ENCODE data around the gene ZNF793. TPM values are rescaled to one million over a fixed set of nuclear protein-coding genes. Genes with fewer than 3 reads are reported as not detected.

Gene ZNF793
- total RNA-seq, 2 experiments from 2014 or later: 2.3 TPM

- TF ChIP-seq CTCF (IDR thresholded peaks at IDR 0.05): no peak
- ATAC-seq (ENCODE audit: poor library complexity) (no peak), DNase-seq (no peak)
- no peak overlapping the region for H3K4me3 Mint-ChIP-seq
- Histone ChIP-seq H3K27me3 (ENCODE audit: control insufficient read depth in 1 of 2, insufficient read depth in 2 of 2, low read length in 2 of 2) (no peaks in the 10 kb centered on the region), H3K36me3 (ENCODE audit: insufficient read depth, low read length) (peaks cover 5% of the 10 kb centered on the region), H3K9me3 (ENCODE audit: control insufficient read depth in 1 of 2, insufficient read depth in 1 of 2, low read length in 2 of 2) (peaks cover 31 to 37% of the 10 kb centered on the region in 2 experiments), H3K27ac (ENCODE audit: low read depth in 1 of 2, low read length in 2 of 2) (no peak overlapping the region), H3K4me1 (ENCODE audit: insufficient read depth, low read length) (no peaks in the 10 kb centered on the region), H3K4me3 (ENCODE audit: low read length) (no peak overlapping the region)
- no peaks in the 10 kb centered on the region for H3K4me1 Mint-ChIP-seq (ENCODE audit: low read depth)
- ChIA-PET CTCF (no interaction called here), POLR2A (no interaction called here)
- H3K36me3 Mint-ChIP-seq (ENCODE audit: low read depth): peaks cover 30% of the 10 kb centered on the region
- H3K9me3 Mint-ChIP-seq: peaks cover 31% of the 10 kb centered on the region
- H3K27ac Mint-ChIP-seq: no peak overlapping the region
- H3K27me3 Mint-ChIP-seq: no peaks in the 10 kb centered on the region
- intact Hi-C loops (cut with DNase I, micrococcal nuclease): no loop called here
Measured at GRCh38 chr19:37565370-37565669, 58.6 kb downstream of the ZNF793 start.

- intact Hi-C loops (cut with DNase I, micrococcal nuclease): no loop called here
- ChIA-PET POLR2A (no interaction called here), CTCF (no interaction called here)
- Mint-ChIP-seq H3K4me1 (ENCODE audit: low read depth) (no peaks in the 10 kb centered on the region), H3K9me3 (peaks cover 34% of the 10 kb centered on the region), H3K27me3 (no peaks in the 10 kb centered on the region), H3K36me3 (ENCODE audit: low read depth) (no peaks in the 10 kb centered on the region), H3K4me3 (no peak overlapping the region), H3K27ac (no peak overlapping the region)
- DNase-seq (no peak), ATAC-seq (ENCODE audit: poor library complexity) (no peak)
- Histone ChIP-seq H3K4me1 (ENCODE audit: insufficient read depth, low read length) (no peaks in the 10 kb centered on the region), H3K27me3 (ENCODE audit: control insufficient read depth in 1 of 2, insufficient read depth in 2 of 2, low read length in 2 of 2) (no peaks in the 10 kb centered on the region), H3K27ac (ENCODE audit: low read depth in 1 of 2, low read length in 2 of 2) (no peak overlapping the region), H3K36me3 (ENCODE audit: insufficient read depth, low read length) (peaks cover 12% of the 10 kb centered on the region), H3K4me3 (ENCODE audit: low read length) (no peak overlapping the region), H3K9me3 (ENCODE audit: control insufficient read depth in 1 of 2, insufficient read depth in 1 of 2, low read length in 2 of 2) (peaks cover 2 to 27% of the 10 kb centered on the region in 2 experiments)
- no peak for TF ChIP-seq CTCF (IDR thresholded peaks at IDR 0.05)
Measured at GRCh38 chr19:37572203-37572602, 65.5 kb downstream of the ZNF793 start.

- Mint-ChIP-seq H3K27me3 (no peaks in the 10 kb centered on the region), H3K4me3 (no peak overlapping the region), H3K36me3 (ENCODE audit: low read depth) (no peaks in the 10 kb centered on the region), H3K4me1 (ENCODE audit: low read depth) (no peaks in the 10 kb centered on the region), H3K27ac (no peak overlapping the region), H3K9me3 (peaks cover 20% of the 10 kb centered on the region)
- Histone ChIP-seq H3K4me3 (ENCODE audit: low read length) (no peak overlapping the region), H3K36me3 (ENCODE audit: insufficient read depth, low read length) (peaks cover 75% of the 10 kb centered on the region), H3K27ac (ENCODE audit: low read depth in 1 of 2, low read length in 2 of 2) (no peak overlapping the region), H3K4me1 (ENCODE audit: insufficient read depth, low read length) (no peaks in the 10 kb centered on the region), H3K27me3 (ENCODE audit: control insufficient read depth in 1 of 2, insufficient read depth in 2 of 2, low read length in 2 of 2) (no peaks in the 10 kb centered on the region), H3K9me3 (ENCODE audit: control insufficient read depth in 1 of 2, insufficient read depth in 1 of 2, low read length in 2 of 2) (peaks cover 34 to 92% of the 10 kb centered on the region in 2 experiments)
- DNase-seq (no peak), ATAC-seq (ENCODE audit: poor library complexity) (no peak)
- intact Hi-C loops (cut with DNase I, micrococcal nuclease): no loop called here
- no peak for TF ChIP-seq CTCF (IDR thresholded peaks at IDR 0.05)
- ChIA-PET POLR2A (interaction anchor here (2.8 kb wide), 1 partner anchor 11 kb away, joined by 8 read pairs; the partner anchor contains the start of genes ZNF540 and ZNF571), CTCF (no interaction called here)
Measured at GRCh38 chr19:37583340-37583739, 76.6 kb downstream of the ZNF793 start.

Other genes starting within 250 kb of the ZNF793 start
- 1 to 10 TPM; 7.8 to 8.4 TPM for gene ZNF527, start 135.8 kb upstream of the ZNF793 start, total RNA-seq
- 1 to 10 TPM; 5.0 to 5.2 TPM for gene ZNF569, start 39.5 kb upstream of the ZNF793 start, total RNA-seq
- 1 to 10 TPM; 8.3 to 9.1 TPM for gene ZNF570, start 37.6 kb upstream of the ZNF793 start, total RNA-seq
- gene ZNF571, start 87.9 kb downstream of the ZNF793 start, total RNA-seq: 1 to 10 TPM; 6.7 to 7.0 TPM
- 10 to 100 TPM; 11.6 to 12.0 TPM for gene ZNF540, start 87.9 kb downstream of the ZNF793 start, total RNA-seq
- 1 to 10 TPM; 3.6 to 3.7 TPM for gene ZFP30, start 148.5 kb downstream of the ZNF793 start, total RNA-seq
- gene ZNF607, start 212.8 kb downstream of the ZNF793 start, total RNA-seq: 1 to 10 TPM; 2.2 to 2.3 TPM